GM12878 (cell line): ENCODE results near the gene RPL38. TPM values are rescaled to one million over a fixed set of nuclear protein-coding genes. Genes with fewer than 3 reads are reported as not detected.
A peak's percentile ranks its signal among the peaks of the same experiment; 100 is the strongest.

Experiments
- ATAC-seq: fragments of 200-7000 bp; cut with Tn5 transposase; 3 replicates; pipeline ENCODE4 v1.9.1; 2020; ENCODE audit warnings: mild to moderate bottlenecking, moderate library complexity
- BruUV-seq: library from RNA; stranded (reverse); fragments of 400-500 nt; replicated peaks from 2 replicates; lab custom pipeline; 2021; lab: Mats Ljungman, UMichigan
- CTCF ChIA-PET: fragments of 300-600 bp; sonication (Branson Sonifier 250); formaldehyde crosslinking; extraction: SDS; loops from one replicate; lab custom pipeline; 2021; ENCODE audit warnings: inconsistent platforms; lab: Yijun Ruan, JAX
- POLR2A ChIA-PET: fragments of 350-600 bp; formaldehyde crosslinking; extraction: SDS; loops from one replicate; lab custom pipeline; 2021; ENCODE audit warnings: inconsistent platforms; lab: Charles Lee
- RAD21 ChIA-PET: fragments of 300-600 bp; sonication (Branson Sonifier 250); formaldehyde crosslinking; loops from one replicate; lab custom pipeline; 2023; ENCODE audit warnings: antibody characterized with exemption; ENCODE audit not compliant: unreplicated experiment; lab: Charles Lee
- SMC1A ChIA-PET: fragments of 300-600 bp; sonication (Branson Sonifier 250); formaldehyde crosslinking; loops from one replicate; lab custom pipeline; 2023; ENCODE audit not compliant: unreplicated experiment, uncharacterized antibody; lab: Charles Lee
- DNase-seq: peaks from one replicate; pipeline ENCODE4 v3.0.0-alpha.2; 2011; ENCODE audit warnings: low read depth, low spot score
- FAIRE-seq: peaks from 3 replicates; lab custom pipeline; 2011; peaks lifted over from hg19 to GRCh38; lab: Jason Lieb, UNC
- H2AFZ ChIP-seq: 2 replicates; pipeline ENCODE4 v1.6.0; 2011; ENCODE audit warnings: low read depth, low read length, control low read depth; ENCODE audit not compliant: control insufficient read depth
- H3K27ac ChIP-seq: 2 replicates; pipeline ENCODE4 v1.5.1; 2011; ENCODE audit warnings: control low read depth; ENCODE audit not compliant: control insufficient read depth, insufficient read depth
- H3K27me3 ChIP-seq, 2 experiments: replicated peaks in 1 of 2; 2 replicates each; pipeline versions ENCODE4 v1.6.0 to v1.6.1; 2011; ENCODE audit warnings: low read length in 1 of 2; ENCODE audit not compliant: control insufficient read depth in 2 of 2, insufficient read depth in 2 of 2
- H3K36me3 ChIP-seq, 2 experiments: 2 replicates each; pipeline ENCODE4 v1.5.1; 2011; ENCODE audit warnings: low read length in 1 of 2; ENCODE audit not compliant: control insufficient read depth in 2 of 2, insufficient read depth in 2 of 2
- H3K4me1 ChIP-seq: 2 replicates; pipeline ENCODE4 v1.6.1; 2011; ENCODE audit warnings: mild to moderate bottlenecking, low read length, moderate library complexity, mixed read lengths; ENCODE audit not compliant: control insufficient read depth, insufficient read depth
- H3K4me2 ChIP-seq: 2 replicates; pipeline ENCODE4 v1.6.0; 2011; ENCODE audit warnings: control low read depth; ENCODE audit not compliant: control insufficient read depth, insufficient read depth
- H3K4me3 ChIP-seq: fragments of 200-600 bp; sonication (generic); 2 replicates; pipeline ENCODE4 v1.5.1; 2016
- H3K79me2 ChIP-seq: 2 replicates; pipeline ENCODE4 v1.6.0; 2011; ENCODE audit warnings: low read length; ENCODE audit not compliant: control insufficient read depth, insufficient read depth
- H3K9ac ChIP-seq: 2 replicates; pipeline ENCODE4 v1.8.0; 2011; ENCODE audit warnings: low read length, control low read depth, mixed read lengths; ENCODE audit not compliant: control insufficient read depth, insufficient read depth
- H3K9me3 ChIP-seq: replicated peaks from 3 replicates; pipeline ENCODE4 v1.5.1; 2011; ENCODE audit warnings: mild to moderate bottlenecking, low read length; ENCODE audit not compliant: control insufficient read depth, insufficient read depth
- H4K20me1 ChIP-seq: 2 replicates; pipeline ENCODE4 v1.6.0; 2011; ENCODE audit not compliant: control insufficient read depth, insufficient read depth
- WGBS: methylation state at CpG from one replicate; pipeline ENCODE4 v1.1.6; 2016; ENCODE audit warnings: low lambda C conversion rate; ENCODE audit not compliant: insufficient replicate concordance, insufficient coverage; ENCODE audit errors: missing lambda C conversion rate; 5-methylcytosine and 5-hydroxymethylcytosine counted together
- in situ Hi-C: fragments of 300-500 bp; cut with MboI; formaldehyde crosslinking; loops from 9 replicates; pipeline ENCODE4 v1.14.3; 2018; ENCODE audit warnings: mixed read lengths
- intact Hi-C: fragments of 100-400 bp; cut with micrococcal nuclease; formaldehyde crosslinking; loops from one replicate; pipeline ENCODE4 v1.14.2; 2022; ENCODE audit not compliant: unreplicated experiment
- polyA plus RNA-seq, 11 experiments: library from polyadenylated mRNA; depleted of rRNA in 4 of 11; unstranded in 6 of 11; stranded (reverse) in 5 of 11; fragments of >200 nt; fragmentation: Nextera tagmentation in 4 of 11; fragmentation: Illumina TruSeq in 1 of 11; extraction: Ambion mirVana in 4 of 11; extraction: Trizol in 1 of 11; gene quantifications; 1 replicate in 1 of 11; 2 replicates in 10 of 11; pipeline versions ENCODE4 v1.2.1 to v1.2.3, GENCODE V29; 2011 to 2016; ENCODE audit warnings: inconsistent platforms in 2 of 11, missing spikeins in 2 of 11, low read depth in 1 of 11
- total RNA-seq, 4 experiments: library from RNA; depleted of rRNA in 3 of 4; stranded (reverse); fragments of >200 nt in 3 of 4; fragmentation: Illumina TruSeq in 1 of 4; extraction: Trizol in 1 of 4; gene quantifications; 2 replicates each; pipeline versions ENCODE4 v1.2.1 to v1.2.3, GENCODE V29; 2013 to 2021
- TF ChIP-seq, protein P1 (sequence below): fragments of 450-650 bp; IDR thresholded peaks from 2 replicates; pipeline ENCODE4 v1.6.1; 2017; ENCODE audit warnings: borderline replicate concordance
- TF ChIP-seq, protein P2 (sequence below): fragments of 450-650 bp; IDR thresholded peaks from 2 replicates; pipeline ENCODE4 v1.6.1; 2016; ENCODE audit warnings: mild to moderate bottlenecking

The RPL38 gene
- total and polyA plus RNA-seq, 10 of the 15 experiments (the other 5 are each of a cell fraction or from before 2014, with no cell fraction given): 1,318 to 4,938 (median 2,673) TPM

DNA sequence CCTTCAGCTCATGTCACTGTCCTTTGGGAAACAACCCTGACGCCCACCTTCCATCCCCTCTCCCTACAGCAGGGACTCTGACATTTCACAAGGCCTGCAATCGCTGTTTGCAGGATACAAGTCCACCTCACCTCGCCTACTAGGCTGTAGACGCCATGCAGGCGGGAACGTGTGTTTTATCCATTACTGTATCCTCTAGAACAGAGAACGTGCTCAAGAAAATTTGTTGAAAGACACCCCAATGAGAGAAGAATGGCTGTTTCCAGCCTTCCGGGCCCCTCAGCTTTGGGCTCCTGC, 8.4 kb downstream of the RPL38 start:
- intact Hi-C loops (loop anchor here (2.0 to 5.0 kb wide), 2 partner anchors 70 to 149 kb away; partner anchors contain the start of gene BTBD17), in situ Hi-C loops (loop anchor here (10.0 kb wide), 1 partner anchor 63 kb away; the partner anchor contains the start of gene DNAI2)
- Histone ChIP-seq H3K27me3 (no peaks in the 10 kb centered on the region), H3K27ac (peak overlapping the region; percentile 47; the same call in 1 of the 2 replicates), H3K4me3 (peak overlapping the region; percentile 77; the same call in 1 of the 2 replicates), H2AFZ (no peak overlapping the region), H3K9ac (peak overlapping the region; percentile 55; the same call in 1 of the 2 replicates), H3K4me2 (peak overlapping the region; percentile 89), H3K36me3 (peaks cover 12 to 20% of the 10 kb centered on the region in 2 experiments), H3K4me1 (peaks cover 28% of the 10 kb centered on the region), H4K20me1 (peaks cover 3% of the 10 kb centered on the region; the same call in 1 of the 2 replicates), H3K9me3 (no peaks in the 10 kb centered on the region), H3K79me2 (peaks cover 27% of the 10 kb centered on the region)
- ChIA-PET POLR2A (interaction anchor here (1.3 kb wide), 1 partner anchor 23 kb away, joined by 3 read pairs; no protein-coding TSS in a partner anchor), SMC1A (interaction anchor here (0.7 to 3.3 kb wide), 2 partner anchors 73 to 87 kb away, joined by 3 to 9 read pairs; no protein-coding TSS in a partner anchor), RAD21 (interaction anchor here (0.9 to 1.7 kb wide), 3 partner anchors 71 to 86 kb away, joined by 5 to 8 read pairs (median 6); no protein-coding TSS in a partner anchor), CTCF (interaction anchor here (0.7 to 1.8 kb wide), 9 partner anchors 9 to 245 kb away, joined by 3 to 9 read pairs (median 4); partner anchors contain the start of genes GPR142 and RPL38)
- BruUV-seq: no TSS peak
- no peak for DNase-seq
- no peak for FAIRE-seq
- ATAC-seq: no peak
- WGBS: 57% methylated on average over 7 of the region's 8 CpGs
- TF ChIP-seq, protein P1, sequence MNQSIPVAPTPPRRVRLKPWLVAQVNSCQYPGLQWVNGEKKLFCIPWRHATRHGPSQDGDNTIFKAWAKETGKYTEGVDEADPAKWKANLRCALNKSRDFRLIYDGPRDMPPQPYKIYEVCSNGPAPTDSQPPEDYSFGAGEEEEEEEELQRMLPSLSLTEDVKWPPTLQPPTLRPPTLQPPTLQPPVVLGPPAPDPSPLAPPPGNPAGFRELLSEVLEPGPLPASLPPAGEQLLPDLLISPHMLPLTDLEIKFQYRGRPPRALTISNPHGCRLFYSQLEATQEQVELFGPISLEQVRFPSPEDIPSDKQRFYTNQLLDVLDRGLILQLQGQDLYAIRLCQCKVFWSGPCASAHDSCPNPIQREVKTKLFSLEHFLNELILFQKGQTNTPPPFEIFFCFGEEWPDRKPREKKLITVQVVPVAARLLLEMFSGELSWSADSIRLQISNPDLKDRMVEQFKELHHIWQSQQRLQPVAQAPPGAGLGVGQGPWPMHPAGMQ: no peak
- TF ChIP-seq, protein P2, sequence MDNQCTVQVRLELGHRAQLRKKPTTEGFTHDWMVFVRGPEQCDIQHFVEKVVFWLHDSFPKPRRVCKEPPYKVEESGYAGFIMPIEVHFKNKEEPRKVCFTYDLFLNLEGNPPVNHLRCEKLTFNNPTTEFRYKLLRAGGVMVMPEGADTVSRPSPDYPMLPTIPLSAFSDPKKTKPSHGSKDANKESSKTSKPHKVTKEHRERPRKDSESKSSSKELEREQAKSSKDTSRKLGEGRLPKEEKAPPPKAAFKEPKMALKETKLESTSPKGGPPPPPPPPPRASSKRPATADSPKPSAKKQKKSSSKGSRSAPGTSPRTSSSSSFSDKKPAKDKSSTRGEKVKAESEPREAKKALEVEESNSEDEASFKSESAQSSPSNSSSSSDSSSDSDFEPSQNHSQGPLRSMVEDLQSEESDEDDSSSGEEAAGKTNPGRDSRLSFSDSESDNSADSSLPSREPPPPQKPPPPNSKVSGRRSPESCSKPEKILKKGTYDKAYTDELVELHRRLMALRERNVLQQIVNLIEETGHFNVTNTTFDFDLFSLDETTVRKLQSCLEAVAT: peak; percentile 72
